ENCODE measurements around the gene SFMBT2.
A peak's percentile ranks its signal among the peaks of the same experiment; 100 is the strongest.

SFMBT2 gene

DNA sequence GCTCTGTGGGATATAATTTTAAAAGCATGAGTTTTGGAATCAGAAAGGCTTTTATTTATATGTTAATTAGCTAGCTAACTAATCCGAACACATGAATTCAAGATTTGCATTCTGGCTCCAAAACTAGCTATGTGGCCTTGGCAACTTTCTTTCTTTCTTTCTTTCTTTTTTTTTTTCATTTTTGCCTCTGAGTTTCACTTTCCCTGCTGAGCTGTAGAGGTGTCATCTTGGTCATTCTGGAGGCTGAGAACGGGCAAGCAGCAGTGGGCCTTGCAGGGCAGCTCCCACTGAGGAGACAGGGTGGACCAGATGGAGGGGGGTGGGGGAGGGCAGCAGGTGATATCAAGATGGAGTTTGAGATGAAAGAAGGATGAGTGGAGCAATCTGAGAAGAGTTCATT, 24.8 kb upstream of the SFMBT2 start:
- H3K9me3 Mint-ChIP-seq, result no peaks in the 10 kb centered on the region
- H3K27ac Mint-ChIP-seq, result no peak overlapping the region
- no peaks in the 10 kb centered on the region for H3K4me1 Mint-ChIP-seq
- no peaks in the 10 kb centered on the region for H3K27me3 Mint-ChIP-seq
- DNase-seq (no peak), ATAC-seq (no peak)
- H3K36me3 Mint-ChIP-seq (ENCODE audit: low read depth), result no peaks in the 10 kb centered on the region
- H3K4me3 Mint-ChIP-seq, result no peak overlapping the region

DNA sequence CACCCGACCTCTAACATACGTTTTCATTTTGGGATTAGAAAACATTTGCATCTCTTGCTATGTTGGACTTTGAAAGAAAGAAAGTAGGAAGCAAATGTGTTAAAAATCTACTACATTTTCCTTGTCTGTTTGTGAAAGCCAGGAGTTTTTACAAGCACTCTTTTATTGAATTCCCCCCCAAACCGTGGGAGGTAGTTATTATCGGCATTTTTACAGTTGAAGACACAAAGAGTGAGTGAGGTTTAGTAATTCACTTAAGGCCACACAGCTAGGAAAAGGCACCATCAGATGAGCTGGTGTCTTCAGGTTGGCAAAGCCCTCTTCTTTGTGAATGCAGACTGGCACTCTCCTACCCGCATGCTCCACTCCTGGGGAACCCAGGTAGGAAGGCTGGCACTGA, 23.5 kb upstream of the SFMBT2 start:
- no peak for DNase-seq
- no peak for ATAC-seq
- Mint-ChIP-seq H3K36me3 (ENCODE audit: low read depth) (no peaks in the 10 kb centered on the region), H3K27ac (no peak overlapping the region), H3K4me1 (no peaks in the 10 kb centered on the region), H3K27me3 (no peaks in the 10 kb centered on the region), H3K4me3 (no peak overlapping the region), H3K9me3 (no peaks in the 10 kb centered on the region)

DNA sequence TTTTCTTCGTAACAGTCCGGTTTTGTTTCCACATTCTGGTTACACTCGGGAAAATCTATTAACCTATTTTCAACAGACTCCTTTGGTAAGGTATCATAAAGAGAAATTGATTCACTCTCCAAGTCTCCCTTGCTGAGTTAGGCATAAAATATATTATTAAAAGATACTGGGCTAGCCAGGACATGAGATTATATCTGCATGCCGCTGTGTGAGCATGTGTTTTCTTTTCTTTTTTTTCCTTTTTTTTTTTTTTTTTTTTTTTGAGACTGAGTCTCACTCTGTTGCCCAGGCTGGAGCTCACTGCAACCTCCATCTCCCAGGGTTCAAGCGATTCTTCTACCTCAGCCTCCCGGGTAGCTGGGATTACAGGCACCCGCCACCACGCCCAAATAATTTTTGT, 23.0 kb upstream of the SFMBT2 start:
- ATAC-seq (no peak), DNase-seq (no peak)
- H3K36me3 Mint-ChIP-seq (ENCODE audit: low read depth), result no peaks in the 10 kb centered on the region
- H3K9me3 Mint-ChIP-seq, result no peaks in the 10 kb centered on the region
- H3K4me1 Mint-ChIP-seq, result no peaks in the 10 kb centered on the region
- no peaks in the 10 kb centered on the region for H3K27me3 Mint-ChIP-seq
- H3K4me3 Mint-ChIP-seq, result no peak overlapping the region
- no peak overlapping the region for H3K27ac Mint-ChIP-seq

DNA sequence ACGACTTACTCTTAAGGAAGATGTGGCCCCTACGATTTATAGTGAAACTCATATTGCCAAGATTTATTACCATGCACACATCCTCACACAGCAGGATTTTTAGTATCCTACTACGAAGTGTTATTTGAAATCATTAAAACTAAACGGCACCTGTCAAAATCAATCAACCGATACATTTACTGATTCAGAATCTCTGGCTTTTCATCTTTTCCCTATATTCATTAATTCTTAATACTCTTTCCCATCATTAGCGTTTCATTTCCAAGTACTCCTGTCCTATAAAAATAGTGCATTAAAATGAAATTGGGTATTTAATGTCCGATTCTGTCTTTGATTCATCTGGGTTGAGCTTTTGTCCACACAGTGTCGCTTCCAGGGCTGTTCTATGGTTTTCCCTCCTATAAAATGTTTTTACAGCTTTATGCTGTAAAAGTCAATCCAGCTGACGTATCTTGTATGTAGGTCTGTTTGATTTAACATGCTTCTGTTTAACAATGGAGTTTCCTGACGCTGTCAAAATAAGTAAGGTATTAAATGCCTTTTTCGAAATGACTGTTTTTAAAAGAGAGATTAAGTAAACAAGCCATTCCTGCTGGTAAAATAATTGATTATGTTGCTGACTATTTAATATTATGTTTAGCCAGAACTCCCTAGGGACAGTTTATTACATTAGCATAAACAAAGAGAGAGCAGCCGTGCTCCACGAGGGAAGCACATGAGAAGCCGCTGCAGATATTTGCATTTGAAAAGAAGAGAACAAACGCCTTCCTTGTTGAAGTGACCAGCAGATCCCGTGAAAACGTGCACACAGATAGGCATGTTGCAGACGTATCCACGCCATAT, 22.3 kb upstream of the SFMBT2 start:
- H3K9me3 Mint-ChIP-seq, result no peaks in the 10 kb centered on the region
- DNase-seq (no peak), ATAC-seq (no peak)
- H3K4me1 Mint-ChIP-seq, result no peaks in the 10 kb centered on the region
- no peaks in the 10 kb centered on the region for H3K36me3 Mint-ChIP-seq (ENCODE audit: low read depth)
- H3K27ac Mint-ChIP-seq, result no peak overlapping the region
- H3K4me3 Mint-ChIP-seq, result no peak overlapping the region
- no peaks in the 10 kb centered on the region for H3K27me3 Mint-ChIP-seq

DNA sequence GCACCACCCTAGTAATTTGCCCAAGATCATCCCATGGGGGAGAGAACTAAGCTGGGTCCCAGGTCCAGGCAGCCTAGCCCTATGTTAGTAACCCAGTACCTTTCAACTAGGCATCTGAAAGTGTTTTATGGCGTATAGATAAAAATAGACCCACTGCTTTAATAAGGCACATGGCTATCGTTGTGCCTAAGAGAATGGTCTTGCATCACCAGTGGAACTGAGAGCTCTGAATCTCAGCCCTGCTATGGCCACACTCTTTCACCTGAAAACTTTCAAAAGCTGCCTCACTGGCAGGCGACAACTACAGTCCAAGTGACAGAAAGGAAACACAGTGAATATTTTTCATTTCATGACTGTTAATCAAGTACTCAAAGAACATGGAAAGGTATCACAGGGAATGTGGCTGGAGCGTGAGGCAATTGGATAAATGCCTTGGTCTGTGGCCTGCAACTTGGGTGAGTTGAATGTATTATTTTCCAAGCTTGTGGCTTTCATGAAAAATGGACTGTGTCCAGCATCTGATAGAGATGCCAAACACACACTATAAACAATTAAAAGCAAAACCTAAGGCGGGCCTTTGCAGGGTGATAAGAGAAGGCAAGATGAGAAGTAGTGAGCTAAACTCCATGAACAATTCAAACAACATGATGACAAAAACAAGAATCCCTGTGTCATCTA, 18.0 kb upstream of the SFMBT2 start:
- no peak overlapping the region for H3K4me3 Mint-ChIP-seq
- peaks cover 4% of the 10 kb centered on the region for H3K4me1 Mint-ChIP-seq
- no peaks in the 10 kb centered on the region for H3K9me3 Mint-ChIP-seq
- DNase-seq (no peak), ATAC-seq (no peak)
- no peak overlapping the region for H3K27ac Mint-ChIP-seq
- no peaks in the 10 kb centered on the region for H3K36me3 Mint-ChIP-seq (ENCODE audit: low read depth)
- no peaks in the 10 kb centered on the region for H3K27me3 Mint-ChIP-seq

DNA sequence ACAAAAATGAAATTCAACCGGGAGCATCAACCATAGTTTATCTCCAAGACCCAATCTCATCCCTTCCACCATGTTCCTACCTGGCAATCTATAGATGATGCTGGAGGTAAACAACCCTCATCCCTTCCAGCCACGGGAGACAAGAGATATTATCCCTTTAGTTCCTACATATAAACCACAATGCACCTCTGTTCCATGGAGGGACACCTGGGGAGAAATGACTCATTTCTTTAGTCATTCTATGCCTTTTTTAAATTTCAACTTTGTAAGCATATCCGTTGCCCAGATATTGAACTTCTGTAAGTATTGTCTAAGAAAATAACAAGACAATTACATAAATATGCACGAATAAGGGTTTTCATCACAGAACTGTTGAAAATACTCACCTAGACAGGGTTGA, 15.5 kb upstream of the SFMBT2 start:
- no peaks in the 10 kb centered on the region for H3K36me3 Mint-ChIP-seq (ENCODE audit: low read depth)
- no peak for ATAC-seq
- H3K4me3 Mint-ChIP-seq, result no peak overlapping the region
- H3K4me1 Mint-ChIP-seq, result peaks cover 4% of the 10 kb centered on the region
- no peaks in the 10 kb centered on the region for H3K9me3 Mint-ChIP-seq
- H3K27me3 Mint-ChIP-seq, result no peaks in the 10 kb centered on the region
- DNase-seq, result no peak
- no peak overlapping the region for H3K27ac Mint-ChIP-seq

DNA sequence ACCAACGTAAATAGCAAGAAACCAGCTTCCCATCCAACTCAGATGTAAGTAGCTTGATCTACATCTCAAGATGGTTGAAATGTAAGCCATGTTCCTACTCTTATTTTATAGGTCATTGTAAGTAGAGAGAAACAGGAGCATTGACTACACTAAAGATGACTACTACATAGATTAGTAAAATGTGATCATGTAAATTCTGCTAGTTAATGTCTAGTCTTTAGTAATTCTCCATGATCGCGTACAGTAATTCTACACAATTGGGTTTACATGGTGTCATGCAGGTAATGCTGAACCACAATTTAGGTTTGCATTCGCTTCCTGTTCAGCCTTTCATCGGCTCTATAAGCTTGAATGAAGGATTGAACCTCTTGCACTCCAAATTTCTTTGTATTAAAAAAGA, 14.9 kb upstream of the SFMBT2 start:
- H3K27ac Mint-ChIP-seq, result no peak overlapping the region
- H3K4me3 Mint-ChIP-seq, result no peak overlapping the region
- H3K9me3 Mint-ChIP-seq, result no peaks in the 10 kb centered on the region
- no peaks in the 10 kb centered on the region for H3K27me3 Mint-ChIP-seq
- DNase-seq (no peak), ATAC-seq (no peak)
- no peaks in the 10 kb centered on the region for H3K36me3 Mint-ChIP-seq (ENCODE audit: low read depth)
- peaks cover 4% of the 10 kb centered on the region for H3K4me1 Mint-ChIP-seq

DNA sequence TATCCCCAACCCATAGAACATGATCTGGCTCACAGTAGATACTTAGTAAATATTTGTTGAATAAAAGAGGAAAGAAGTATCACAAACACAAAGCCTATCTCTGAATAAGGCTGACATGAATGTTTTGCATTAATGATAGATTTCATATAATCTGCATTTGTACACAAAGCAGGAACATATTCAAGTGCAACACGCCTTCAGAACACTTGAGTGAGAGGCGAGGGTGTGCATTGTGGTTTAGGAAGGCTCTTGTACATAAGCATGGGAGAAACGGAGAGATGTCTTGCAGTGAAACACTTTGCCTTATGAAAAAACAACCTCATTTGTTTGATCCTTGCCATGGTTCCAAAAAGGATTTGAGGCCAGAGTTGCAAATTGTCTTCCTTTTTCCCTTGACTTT, 14.1 kb upstream of the SFMBT2 start:
- Mint-ChIP-seq H3K27ac (no peak overlapping the region), H3K36me3 (ENCODE audit: low read depth) (no peaks in the 10 kb centered on the region)
- no peak for ATAC-seq

DNA sequence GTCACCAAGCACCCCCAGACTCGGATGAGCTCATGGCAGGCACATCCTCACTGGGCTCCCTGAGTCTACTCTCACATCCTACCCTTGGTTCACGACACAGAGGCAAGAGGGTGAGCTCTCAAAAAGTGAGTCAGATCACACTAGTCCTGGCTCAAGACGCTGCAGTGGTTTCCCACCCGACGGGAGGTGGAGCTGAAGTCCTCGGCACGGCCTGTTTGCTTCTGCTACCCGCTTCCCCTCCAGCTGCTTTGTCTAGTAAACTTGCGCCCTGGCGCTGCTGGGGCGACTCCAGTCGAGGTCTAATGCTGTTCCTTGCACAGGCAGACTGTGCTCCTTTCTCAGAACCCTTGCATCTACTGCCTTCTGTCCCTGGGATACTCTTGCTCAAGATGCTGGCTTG, 13.5 kb upstream of the SFMBT2 start:
- Mint-ChIP-seq H3K4me3 (no peak overlapping the region), H3K27ac (no peak overlapping the region), H3K9me3 (no peaks in the 10 kb centered on the region), H3K27me3 (no peaks in the 10 kb centered on the region), H3K36me3 (ENCODE audit: low read depth) (no peaks in the 10 kb centered on the region), H3K4me1 (peaks cover 4% of the 10 kb centered on the region)
- ATAC-seq, result peak; percentile 36
- no peak for DNase-seq

More for the DNA sequence above, 14.1 kb upstream of the SFMBT2 start:
- H3K4me1 Mint-ChIP-seq, result peaks cover 4% of the 10 kb centered on the region
- DNase-seq, result no peak
- H3K9me3 Mint-ChIP-seq, result no peaks in the 10 kb centered on the region
- no peak overlapping the region for H3K4me3 Mint-ChIP-seq
- no peaks in the 10 kb centered on the region for H3K27me3 Mint-ChIP-seq

DNA sequence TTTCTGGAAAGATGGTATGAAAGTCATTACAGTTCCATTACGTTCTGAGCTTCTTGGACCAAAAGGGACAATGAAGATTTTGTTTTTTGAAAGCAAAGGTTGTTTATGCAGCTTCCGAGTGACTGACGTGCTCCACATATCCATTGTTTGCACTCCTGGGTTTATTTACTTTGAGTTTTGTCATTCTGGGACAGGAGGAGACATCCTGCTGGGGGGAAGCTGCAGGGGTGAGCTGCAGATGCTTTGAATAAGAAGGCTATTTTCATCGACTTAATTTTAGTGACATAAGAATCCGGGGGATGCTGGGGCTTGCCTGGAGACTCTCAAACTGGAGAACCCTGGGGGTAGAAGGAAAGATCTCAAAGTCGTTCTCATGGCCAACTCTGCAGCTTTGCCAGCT, 12.7 kb upstream of the SFMBT2 start:
- peaks cover 4% of the 10 kb centered on the region for H3K4me1 Mint-ChIP-seq
- no peaks in the 10 kb centered on the region for H3K9me3 Mint-ChIP-seq
- no peaks in the 10 kb centered on the region for H3K27me3 Mint-ChIP-seq
- no peaks in the 10 kb centered on the region for H3K36me3 Mint-ChIP-seq (ENCODE audit: low read depth)
- H3K27ac Mint-ChIP-seq, result no peak overlapping the region
- no peak overlapping the region for H3K4me3 Mint-ChIP-seq
- DNase-seq (no peak), ATAC-seq (no peak)

DNA sequence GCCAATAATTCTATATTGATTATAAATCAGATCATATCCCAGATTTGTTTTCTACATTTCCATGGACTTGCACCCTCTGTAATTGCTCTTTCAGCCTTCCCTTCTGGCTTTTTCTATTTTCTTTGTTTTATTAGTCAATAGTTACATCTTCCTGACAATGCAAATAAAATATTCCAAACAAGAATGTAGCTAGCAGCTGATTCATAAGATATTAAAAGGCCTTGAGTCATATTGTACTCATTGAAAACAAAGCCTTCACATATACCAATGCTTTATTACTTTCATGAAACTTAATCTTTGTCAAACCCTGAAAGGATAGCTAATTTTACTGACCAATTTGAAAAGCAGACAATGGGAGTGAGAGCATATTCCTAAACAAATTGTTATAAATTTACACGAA, 10.7 kb upstream of the SFMBT2 start:
- no peaks in the 10 kb centered on the region for H3K9me3 Mint-ChIP-seq
- H3K4me3 Mint-ChIP-seq, result no peak overlapping the region
- H3K4me1 Mint-ChIP-seq, result peaks cover 17% of the 10 kb centered on the region
- DNase-seq (no peak), ATAC-seq (no peak)
- no peaks in the 10 kb centered on the region for H3K27me3 Mint-ChIP-seq
- H3K36me3 Mint-ChIP-seq (ENCODE audit: low read depth), result no peaks in the 10 kb centered on the region
- H3K27ac Mint-ChIP-seq, result no peak overlapping the region

DNA sequence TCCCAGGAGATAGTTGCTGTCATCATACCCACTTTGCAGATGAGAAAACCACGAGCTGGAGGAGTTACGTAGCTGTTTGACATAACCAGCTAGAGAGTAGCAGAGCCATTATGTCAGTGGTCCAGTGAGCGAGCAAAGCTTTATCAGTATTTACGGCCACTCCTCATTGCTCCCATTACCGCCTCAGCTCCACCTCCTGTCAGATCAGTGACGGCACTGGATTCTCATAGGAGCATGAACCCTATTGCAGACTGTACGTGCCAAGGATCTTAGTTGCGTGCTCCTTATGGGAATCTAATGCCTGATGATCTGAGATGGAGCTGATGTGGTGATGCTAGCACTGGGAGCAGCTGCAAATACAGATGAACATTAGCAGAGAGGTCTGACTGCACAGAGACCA, 9.2 kb upstream of the SFMBT2 start:
- Mint-ChIP-seq H3K27me3 (no peaks in the 10 kb centered on the region), H3K9me3 (no peaks in the 10 kb centered on the region), H3K36me3 (ENCODE audit: low read depth) (no peaks in the 10 kb centered on the region), H3K4me1 (peaks cover 13% of the 10 kb centered on the region), H3K4me3 (no peak overlapping the region), H3K27ac (no peak overlapping the region)
- ATAC-seq, result no peak
- no peak for DNase-seq

DNA sequence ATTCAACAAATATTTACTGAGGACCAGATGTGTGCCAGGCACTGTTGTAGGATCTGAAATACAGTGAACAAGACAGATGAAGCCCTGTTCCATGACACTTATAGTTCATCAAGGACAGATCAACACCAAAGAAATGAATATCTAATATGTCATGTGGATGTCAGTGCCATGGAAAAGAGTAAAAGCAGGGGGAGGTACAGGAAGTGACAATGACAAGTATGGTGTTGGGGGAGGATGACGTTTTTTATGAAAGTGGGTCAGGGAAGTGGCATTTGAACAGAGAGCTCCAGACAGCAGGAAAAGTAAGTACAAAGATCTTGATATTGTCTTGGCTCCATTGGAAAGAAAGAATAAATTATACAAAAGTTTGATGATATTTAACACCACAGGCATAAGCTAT, 7.0 kb upstream of the SFMBT2 start:
- ATAC-seq, result peak; percentile 82
- H3K4me3 Mint-ChIP-seq, result peak overlapping the region; percentile 7

DNA sequence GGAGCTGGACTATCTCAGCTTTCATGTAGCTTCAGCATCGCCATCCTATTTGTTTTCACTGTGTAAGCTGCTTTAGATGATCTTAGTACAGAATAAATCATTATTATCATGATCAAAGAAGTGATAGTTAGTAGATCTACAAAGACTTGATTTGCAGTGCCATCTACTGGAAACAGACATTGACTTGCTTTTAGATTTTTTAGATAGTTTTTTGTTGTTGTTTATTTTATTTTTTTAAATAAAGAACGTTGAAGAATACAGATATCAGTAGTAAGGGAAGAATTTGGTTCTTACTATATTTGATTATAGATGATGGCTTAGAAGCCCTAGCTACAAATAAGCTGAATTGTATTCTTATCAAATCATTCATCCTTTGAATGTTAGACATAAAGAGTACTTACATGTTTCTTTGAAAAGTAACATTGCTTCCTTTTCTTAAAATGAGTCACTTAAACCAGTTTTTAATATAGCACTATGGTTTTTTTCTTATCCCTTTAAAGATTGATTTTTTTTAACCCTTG, 6.3 kb upstream of the SFMBT2 start:
- H3K36me3 Mint-ChIP-seq (ENCODE audit: low read depth), result no peaks in the 10 kb centered on the region
- no peaks in the 10 kb centered on the region for H3K9me3 Mint-ChIP-seq
- H3K4me1 Mint-ChIP-seq, result peaks cover 18% of the 10 kb centered on the region
- H3K4me3 Mint-ChIP-seq, result no peak overlapping the region
- no peak for ATAC-seq
- no peak for DNase-seq
- H3K27ac Mint-ChIP-seq, result no peak overlapping the region
- H3K27me3 Mint-ChIP-seq, result peaks cover 12% of the 10 kb centered on the region

More for the DNA sequence above, 7.0 kb upstream of the SFMBT2 start:
- Mint-ChIP-seq H3K4me1 (peaks cover 13% of the 10 kb centered on the region), H3K27me3 (peaks cover 6% of the 10 kb centered on the region), H3K9me3 (no peaks in the 10 kb centered on the region), H3K36me3 (ENCODE audit: low read depth) (no peaks in the 10 kb centered on the region), H3K27ac (peak overlapping the region; percentile 13)
- DNase-seq, result no peak

DNA sequence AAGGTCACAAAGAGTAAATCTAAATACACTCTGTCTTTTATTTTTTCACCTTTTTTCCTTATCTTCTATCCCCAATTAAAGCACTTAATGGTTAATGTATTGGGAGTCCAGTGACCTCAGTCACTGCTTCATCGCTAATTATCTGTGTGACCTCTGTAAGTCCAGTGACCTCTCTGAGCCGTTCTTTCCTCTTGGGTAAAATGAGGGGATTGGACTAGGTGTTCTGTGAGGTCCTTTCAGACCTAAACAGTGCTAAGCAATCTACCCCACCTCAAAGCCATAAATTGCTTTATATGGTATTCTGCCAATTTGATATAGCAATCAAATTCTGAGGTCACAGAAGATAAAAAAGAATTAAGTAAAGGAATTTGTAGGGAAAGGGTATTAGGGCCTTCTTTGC, 3.9 kb upstream of the SFMBT2 start:
- peaks cover 26% of the 10 kb centered on the region for H3K4me1 Mint-ChIP-seq
- H3K9me3 Mint-ChIP-seq, result no peaks in the 10 kb centered on the region
- H3K36me3 Mint-ChIP-seq (ENCODE audit: low read depth), result no peaks in the 10 kb centered on the region
- H3K27me3 Mint-ChIP-seq, result peaks cover 15% of the 10 kb centered on the region
- H3K4me3 Mint-ChIP-seq, result no peak overlapping the region
- H3K27ac Mint-ChIP-seq, result no peak overlapping the region
- DNase-seq (no peak), ATAC-seq (no peak)
